Measurements from ENCODE around the gene IL12RB2. TPM values are rescaled to one million over a fixed set of nuclear protein-coding genes. Genes with fewer than 3 reads are reported as not detected.

The IL12RB2 gene
- total and polyA plus RNA-seq, 2 of the 13 experiments (the other 11 are each of a cell fraction or from before 2014, with no cell fraction given): not detected

- no peak for TF ChIP-seq GMEB1 (CRISPR knock-in tag; IDR thresholded peaks at IDR 0.05; ENCODE audit: borderline replicate concordance)
- TF ChIP-seq ZNF512 (CRISPR knock-in tag; IDR thresholded peaks at IDR 0.05): no peak
- TF ChIP-seq ZNF30 (CRISPR knock-in tag; IDR thresholded peaks at IDR 0.05): no peak
- peak; percentile 18; the same call in 1 of the 2 replicates for TF ChIP-seq MYC (CRISPR knock-in tag; IDR thresholded peaks at IDR 0.05; ENCODE audit: borderline replicate concordance)
- no peak for TF ChIP-seq POLR2G (IDR thresholded peaks at IDR 0.05; ENCODE audit: low read depth, low read length)
- TF ChIP-seq RERE (CRISPR knock-in tag; IDR thresholded peaks at IDR 0.05; ENCODE audit: low read depth): no peak
- TF ChIP-seq ARID5B (CRISPR knock-in tag; IDR thresholded peaks at IDR 0.05): no peak
- TF ChIP-seq ZNF296 (CRISPR knock-in tag; conservative IDR thresholded peaks at IDR 0.05): no peak
- no peak for TF ChIP-seq ATF7 (IDR thresholded peaks at IDR 0.05)
- TF ChIP-seq ATF7 (CRISPR knock-in tag; IDR thresholded peaks at IDR 0.05): no peak
- no peak for TF ChIP-seq NFKBIZ (CRISPR knock-in tag; IDR thresholded peaks at IDR 0.05)
- TF ChIP-seq GABPA (IDR thresholded peaks at IDR 0.05; ENCODE audit: low read depth, low read length): no peak
- TF ChIP-seq GABPA (CRISPR knock-in tag; IDR thresholded peaks at IDR 0.05; ENCODE audit: low read depth): no peak
- no peak for TF ChIP-seq JUND (CRISPR knock-in tag; IDR thresholded peaks at IDR 0.05)
- TF ChIP-seq HCFC1 (IDR thresholded peaks at IDR 0.05; ENCODE audit: low read depth, low read length): no peak
- TF ChIP-seq SRY (CRISPR knock-in tag; IDR thresholded peaks at IDR 0.05): no peak; the same call in 1 of the 2 replicates
- TF ChIP-seq MXD1 (CRISPR knock-in tag; IDR thresholded peaks at IDR 0.05): peak; percentile 45; the same call in 1 of the 2 replicates
These were observed 121.4 kb downstream of the IL12RB2 start (continued) for GRCh38 chr1:67429011-67429527.
